ENCODE results near the gene DDX19B.
"Not testable (repeated sequence)": the region's sequence is repeated elsewhere in the genome, so short reads cannot be mapped to it uniquely, and the experiment has no call there.

The DDX19B gene

GRCh38 chr16:70298988-70299938, at the start of gene DDX19B:
Gene DDX19B (plus strand): TSS chr16:70299186. CDS start chr16:70299298, 112 bp downstream.
- DNase-seq, result peak; percentile 65

GRCh38 chr16:70249697-70250096, 49.3 kb upstream of the DDX19B start:
- not testable (repeated sequence) for DNase-seq

GRCh38 chr16:70250748-70251628, 48.0 kb upstream of the DDX19B start:
- DNase-seq, result no peak

GRCh38 chr16:70251629-70252354, 47.2 kb upstream of the DDX19B start, which contains the start of gene EXOSC6:
Gene EXOSC6 (minus strand): TSS chr16:70251940. CDS start chr16:70251900, 40 bp downstream.
- peak; percentile 90 for DNase-seq

- DNase-seq, result no peak
These were observed 46.5 kb upstream of the DDX19B start for GRCh38 chr16:70252355-70252988.

- DNase-seq, result peak; percentile 14
These were observed 45.5 kb upstream of the DDX19B start for GRCh38 chr16:70253291-70254106.

GRCh38 chr16:70254180-70254964, 44.6 kb upstream of the DDX19B start:
- DNase-seq, result no peak

- DNase-seq, result no peak
These were observed 44.1 kb upstream of the DDX19B start for GRCh38 chr16:70254965-70255286.

GRCh38 chr16:70255574-70255973, 43.4 kb upstream of the DDX19B start:
- no peak for DNase-seq

GRCh38 chr16:70257391-70257790, 41.6 kb upstream of the DDX19B start:
- no peak for DNase-seq

- no peak for DNase-seq
These were observed 40.9 kb upstream of the DDX19B start for GRCh38 chr16:70258065-70258464.

- DNase-seq, result no peak
These were observed 40.0 kb upstream of the DDX19B start for GRCh38 chr16:70258946-70259345.

- DNase-seq, result not testable (repeated sequence)
These were observed 39.1 kb upstream of the DDX19B start for GRCh38 chr16:70259903-70260302.

- peak; percentile 28 for DNase-seq
These were observed 31.5 kb upstream of the DDX19B start for GRCh38 chr16:70267516-70267915.

- not testable (repeated sequence) for DNase-seq
These were observed 31.1 kb upstream of the DDX19B start for GRCh38 chr16:70267922-70268321.

- DNase-seq, result no peak
These were observed 29.5 kb upstream of the DDX19B start for GRCh38 chr16:70269471-70269870.

GRCh38 chr16:70270176-70270575, 28.8 kb upstream of the DDX19B start:
- no peak for DNase-seq

GRCh38 chr16:70271696-70272095, 27.3 kb upstream of the DDX19B start:
- DNase-seq, result no peak

GRCh38 chr16:70276392-70276791, 22.6 kb upstream of the DDX19B start:
- DNase-seq, result no peak

GRCh38 chr16:70287304-70287971, 11.5 kb upstream of the DDX19B start:
- not testable (repeated sequence) for DNase-seq
